Astrocyte of the cerebellum (primary cell): ENCODE results near the gene NFIA.

Experiments used
- DNase-seq: peaks from one replicate; pipeline ENCODE4 v3.0.0-alpha.2; 2011; ENCODE audit warnings: low read depth
- H3K4me3 ChIP-seq: 2 replicates; pipeline ENCODE4 v1.5.1; 2011; ENCODE audit warnings: mild to moderate bottlenecking, low read depth, low read length, moderate library complexity
- in situ Hi-C: cut with HindIII; loops from 2 replicates; pipeline ENCODE4 v1.10.0; 2017; ENCODE audit warnings: low sequenced_read_pairs
- TF ChIP-seq, protein P1 (sequence below): IDR thresholded peaks from 2 replicates; pipeline ENCODE4 v1.5.1; 2012; ENCODE audit warnings: low read length, low read depth, moderate library complexity, mild to moderate bottlenecking; ENCODE audit errors: missing control alignments

NFIA gene

DNA sequence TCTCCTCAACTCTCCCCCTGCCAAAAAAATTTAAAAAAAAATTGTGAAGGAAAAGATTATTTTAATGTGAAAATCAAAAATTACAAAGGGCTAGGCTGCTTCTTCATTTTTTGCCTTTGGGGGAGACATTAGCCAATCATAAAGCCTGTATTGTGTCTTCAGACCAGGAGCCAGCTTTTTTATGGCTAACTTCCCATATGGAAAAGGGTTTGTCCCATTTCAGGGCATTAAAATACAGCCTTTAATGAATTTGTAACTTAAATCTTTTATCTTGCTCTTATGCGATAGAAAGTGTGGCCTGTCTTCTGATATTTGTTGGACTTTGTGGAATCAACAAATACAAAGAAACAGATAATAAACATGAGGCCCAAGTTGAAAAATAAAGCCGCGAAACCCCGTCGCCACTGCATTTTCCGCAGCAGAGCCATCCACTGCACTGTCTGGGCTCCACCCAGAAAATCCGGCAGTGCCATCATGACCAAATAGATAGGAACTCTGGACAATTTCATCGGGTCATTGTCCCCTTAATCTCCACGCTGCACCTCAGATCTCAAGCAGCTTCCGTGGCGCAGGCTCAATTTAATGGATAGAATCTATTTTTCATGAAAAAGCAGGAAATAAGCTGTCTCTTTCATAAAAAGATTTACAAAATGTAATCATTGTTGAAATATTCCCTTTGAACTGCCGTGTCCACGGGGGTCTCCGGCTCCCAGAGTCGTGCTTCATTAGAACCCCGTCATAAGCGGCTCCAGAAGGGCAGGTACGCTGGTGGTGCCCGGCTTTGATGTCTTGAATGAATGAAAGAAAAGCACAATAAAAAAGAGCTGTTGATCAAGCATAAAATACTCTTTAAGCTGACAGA, 365.0 kb downstream of the NFIA start:
- TF ChIP-seq, protein P1, sequence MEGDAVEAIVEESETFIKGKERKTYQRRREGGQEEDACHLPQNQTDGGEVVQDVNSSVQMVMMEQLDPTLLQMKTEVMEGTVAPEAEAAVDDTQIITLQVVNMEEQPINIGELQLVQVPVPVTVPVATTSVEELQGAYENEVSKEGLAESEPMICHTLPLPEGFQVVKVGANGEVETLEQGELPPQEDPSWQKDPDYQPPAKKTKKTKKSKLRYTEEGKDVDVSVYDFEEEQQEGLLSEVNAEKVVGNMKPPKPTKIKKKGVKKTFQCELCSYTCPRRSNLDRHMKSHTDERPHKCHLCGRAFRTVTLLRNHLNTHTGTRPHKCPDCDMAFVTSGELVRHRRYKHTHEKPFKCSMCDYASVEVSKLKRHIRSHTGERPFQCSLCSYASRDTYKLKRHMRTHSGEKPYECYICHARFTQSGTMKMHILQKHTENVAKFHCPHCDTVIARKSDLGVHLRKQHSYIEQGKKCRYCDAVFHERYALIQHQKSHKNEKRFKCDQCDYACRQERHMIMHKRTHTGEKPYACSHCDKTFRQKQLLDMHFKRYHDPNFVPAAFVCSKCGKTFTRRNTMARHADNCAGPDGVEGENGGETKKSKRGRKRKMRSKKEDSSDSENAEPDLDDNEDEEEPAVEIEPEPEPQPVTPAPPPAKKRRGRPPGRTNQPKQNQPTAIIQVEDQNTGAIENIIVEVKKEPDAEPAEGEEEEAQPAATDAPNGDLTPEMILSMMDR, result no peak
- in situ Hi-C loops, result no loop called here
- no peak for DNase-seq
- no peak overlapping the region for H3K4me3 ChIP-seq

DNA sequence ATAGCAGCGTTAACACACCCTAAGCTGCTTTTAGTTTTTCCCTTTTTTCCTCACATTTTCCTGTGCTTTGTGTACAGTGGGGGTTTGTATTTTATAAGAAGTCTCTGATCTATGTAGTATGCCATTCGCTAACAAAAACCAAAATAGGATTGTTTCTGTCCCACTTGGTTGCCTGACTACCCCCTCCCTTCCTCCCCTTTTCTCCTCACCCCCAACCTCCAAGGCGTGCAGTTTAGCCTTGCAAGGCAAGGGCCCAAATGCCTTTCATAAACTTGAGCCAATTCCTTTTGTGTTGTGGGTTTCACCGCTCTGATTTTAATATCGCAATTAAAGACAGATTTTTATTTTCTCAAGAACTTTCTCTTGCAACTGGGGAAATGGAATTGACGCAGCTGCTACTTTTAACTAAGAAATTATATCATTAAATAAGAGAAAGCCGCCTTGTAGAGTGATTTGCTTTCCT, 365.6 kb downstream of the NFIA start:
- TF ChIP-seq, protein P1, result no peak
- DNase-seq, result no peak
- in situ Hi-C loops, result no loop called here
- no peak overlapping the region for H3K4me3 ChIP-seq

GRCh38 chr1:61448914-61449313, 366.6 kb downstream of the NFIA start:
- no peak overlapping the region for H3K4me3 ChIP-seq
- in situ Hi-C loops, result no loop called here
- DNase-seq, result peak; percentile 81
- TF ChIP-seq, protein P1, result no peak

GRCh38 chr1:61449410-61449809, 367.0 kb downstream of the NFIA start:
- H3K4me3 ChIP-seq, result no peak overlapping the region
- DNase-seq, result no peak
- in situ Hi-C loops, result no loop called here
- TF ChIP-seq, protein P1, result no peak

DNA sequence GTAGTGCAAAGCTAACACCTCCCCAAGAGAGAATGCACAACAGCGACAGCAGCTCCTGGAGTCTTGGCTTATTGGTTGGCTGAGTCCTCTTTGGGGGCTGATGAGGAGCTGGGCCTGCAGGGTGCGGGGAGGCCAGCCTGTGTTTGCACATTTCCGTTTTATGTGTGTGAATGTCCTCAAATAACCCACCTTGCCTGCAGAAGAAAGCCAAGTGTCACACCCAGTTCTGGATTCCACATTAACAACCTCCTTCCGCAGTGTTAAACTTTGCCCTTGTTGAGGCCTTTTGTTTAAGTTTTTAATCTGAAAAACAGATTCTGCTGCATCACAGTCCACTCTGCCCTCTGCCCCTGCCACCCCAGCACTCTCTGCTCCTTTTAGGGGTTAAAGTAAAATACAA, 368.1 kb downstream of the NFIA start:
- no peak for DNase-seq
- no peak overlapping the region for H3K4me3 ChIP-seq
- in situ Hi-C loops, result loop anchor here (25.0 kb wide), 1 partner anchor 363 kb away; the partner anchor contains the start of gene NFIA
- TF ChIP-seq, protein P1, result no peak

DNA sequence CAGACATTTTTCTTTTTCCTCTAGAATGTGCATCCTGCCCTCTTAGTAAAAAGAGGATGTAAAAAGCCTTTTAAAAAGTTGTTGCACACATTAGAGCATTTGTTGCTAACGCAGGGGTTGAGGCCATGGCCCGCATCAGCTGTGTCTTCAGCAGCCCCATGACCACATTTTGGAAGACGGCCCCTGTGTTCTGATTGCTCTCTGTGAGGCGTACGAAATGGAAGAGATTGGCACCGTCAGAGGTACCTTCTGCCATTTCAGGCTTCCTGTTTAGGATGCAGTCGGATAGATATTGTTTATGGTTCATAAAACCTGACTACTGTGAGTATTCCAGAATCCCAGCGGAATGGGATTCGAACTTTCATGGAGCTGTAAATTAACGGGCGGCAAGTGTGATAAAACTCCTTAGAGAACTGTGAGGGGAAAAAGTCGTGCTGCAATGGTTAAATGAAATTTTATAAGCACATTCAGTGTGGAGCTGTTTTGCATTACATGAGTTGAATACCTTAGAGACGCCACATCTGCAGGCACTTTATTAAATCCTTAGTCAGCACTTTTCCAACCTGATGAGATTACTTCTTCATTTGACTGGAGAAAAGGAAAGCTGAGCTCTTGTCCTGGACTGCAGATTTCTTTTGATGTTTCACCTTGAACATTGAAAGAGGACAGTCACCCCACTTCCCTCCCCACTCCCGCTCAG, 368.7 kb downstream of the NFIA start:
- no peak overlapping the region for H3K4me3 ChIP-seq
- DNase-seq, result no peak
- TF ChIP-seq, protein P1, result no peak
- in situ Hi-C loops, result loop anchor here (25.0 kb wide), 1 partner anchor 364 kb away; the partner anchor contains the start of gene NFIA
